Measurements from ENCODE around the gene KCNJ11. TPM values are rescaled to one million over a fixed set of nuclear protein-coding genes. Genes with fewer than 3 reads are reported as not detected.

The KCNJ11 gene
- total RNA-seq, 2 experiments from 2014 or later = 0.23 to 0.43 TPM

- Mint-ChIP-seq H3K4me1 (no peaks in the 10 kb centered on the region), H3K27ac (no peak overlapping the region), H3K27me3 (no peaks in the 10 kb centered on the region), H3K36me3 (ENCODE audit: low read depth) (no peaks in the 10 kb centered on the region), H3K9me3 (ENCODE audit: low read depth) (no peaks in the 10 kb centered on the region), H3K4me3 (no peak overlapping the region)
- no peak for ATAC-seq
- intact Hi-C loops (cut with DNase I, micrococcal nuclease) = no loop called here
- no peak for DNase-seq
- ChIA-PET POLR2A (no interaction called here), CTCF (interaction anchor here (0.8 to 1.7 kb wide), 2 partner anchors 8 to 24 kb away, joined by 3 to 5 read pairs; partner anchors contain the start of gene KCNJ11)
These were observed 8.3 kb upstream of the KCNJ11 start for GRCh38 chr11:17396598-17397310.

- ChIA-PET CTCF (interaction anchor here (0.8 kb wide), 1 partner anchor 24 kb away, joined by 3 read pairs; no protein-coding TSS in a partner anchor), POLR2A (no interaction called here)
- no peaks in the 10 kb centered on the region for H3K27me3 Mint-ChIP-seq
- no peaks in the 10 kb centered on the region for H3K4me1 Mint-ChIP-seq
- H3K4me3 Mint-ChIP-seq = no peak overlapping the region
- H3K9me3 Mint-ChIP-seq (ENCODE audit: low read depth) = no peaks in the 10 kb centered on the region
- DNase-seq (no peak), ATAC-seq (no peak)
- no peaks in the 10 kb centered on the region for H3K36me3 Mint-ChIP-seq (ENCODE audit: low read depth)
- intact Hi-C loops (cut with DNase I, micrococcal nuclease) = no loop called here
- H3K27ac Mint-ChIP-seq = no peak overlapping the region
These were observed 7.5 kb upstream of the KCNJ11 start for GRCh38 chr11:17395978-17396377.

- ATAC-seq (no peak), DNase-seq (no peak)
- H3K27ac Mint-ChIP-seq = no peak overlapping the region
- H3K4me1 Mint-ChIP-seq = no peaks in the 10 kb centered on the region
- CTCF ChIA-PET = no interaction called here
- H3K9me3 Mint-ChIP-seq (ENCODE audit: low read depth) = no peaks in the 10 kb centered on the region
- H3K27me3 Mint-ChIP-seq = no peaks in the 10 kb centered on the region
- H3K4me3 Mint-ChIP-seq = no peak overlapping the region
- no peaks in the 10 kb centered on the region for H3K36me3 Mint-ChIP-seq (ENCODE audit: low read depth)
- intact Hi-C loops (cut with DNase I, micrococcal nuclease) = no loop called here
- POLR2A ChIA-PET = no interaction called here
These were observed 7.1 kb upstream of the KCNJ11 start for GRCh38 chr11:17395554-17395961.

GRCh38 chr11:17394743-17395390 lies 6.4 kb upstream of the KCNJ11 start:
- no peak for ATAC-seq
- Mint-ChIP-seq H3K9me3 (ENCODE audit: low read depth) (no peaks in the 10 kb centered on the region), H3K4me3 (no peak overlapping the region), H3K36me3 (ENCODE audit: low read depth) (no peaks in the 10 kb centered on the region), H3K4me1 (peaks cover 3% of the 10 kb centered on the region), H3K27me3 (no peaks in the 10 kb centered on the region), H3K27ac (no peak overlapping the region)
- intact Hi-C loops (cut with DNase I, micrococcal nuclease) = no loop called here
- ChIA-PET CTCF (no interaction called here), POLR2A (no interaction called here)
- no peak for DNase-seq

GRCh38 chr11:17393472-17393871 lies 5.0 kb upstream of the KCNJ11 start:
- no peak overlapping the region for H3K27ac Mint-ChIP-seq
- DNase-seq (no peak), ATAC-seq (no peak)
- no peak overlapping the region for H3K4me3 Mint-ChIP-seq
- H3K4me1 Mint-ChIP-seq = peaks cover 3% of the 10 kb centered on the region
- no peaks in the 10 kb centered on the region for H3K36me3 Mint-ChIP-seq (ENCODE audit: low read depth)
- H3K27me3 Mint-ChIP-seq = peaks cover 2% of the 10 kb centered on the region
- intact Hi-C loops (cut with DNase I, micrococcal nuclease) = no loop called here
- no peaks in the 10 kb centered on the region for H3K9me3 Mint-ChIP-seq (ENCODE audit: low read depth)
- ChIA-PET POLR2A (no interaction called here), CTCF (interaction anchor here (0.6 to 0.9 kb wide), 5 partner anchors 11 to 165 kb away, joined by 3 to 5 read pairs (median 3); no protein-coding TSS in a partner anchor)

GRCh38 chr11:17392872-17393271 lies 4.4 kb upstream of the KCNJ11 start:
- Mint-ChIP-seq H3K4me3 (no peak overlapping the region), H3K9me3 (ENCODE audit: low read depth) (no peaks in the 10 kb centered on the region), H3K36me3 (ENCODE audit: low read depth) (no peaks in the 10 kb centered on the region), H3K27me3 (peaks cover 2% of the 10 kb centered on the region), H3K27ac (no peak overlapping the region), H3K4me1 (peaks cover 3% of the 10 kb centered on the region)
- DNase-seq (no peak), ATAC-seq (no peak)
- ChIA-PET CTCF (interaction anchor here (0.9 kb wide), 1 partner anchor 10 kb away, joined by 4 read pairs; no protein-coding TSS in a partner anchor), POLR2A (no interaction called here)
- intact Hi-C loops (cut with DNase I, micrococcal nuclease) = no loop called here

GRCh38 chr11:17391493-17392355 lies 3.3 kb upstream of the KCNJ11 start:
- Mint-ChIP-seq H3K9me3 (ENCODE audit: low read depth) (no peaks in the 10 kb centered on the region), H3K36me3 (ENCODE audit: low read depth) (no peaks in the 10 kb centered on the region), H3K27me3 (peaks cover 5% of the 10 kb centered on the region), H3K4me1 (peaks cover 3% of the 10 kb centered on the region), H3K27ac (no peak overlapping the region), H3K4me3 (no peak overlapping the region)
- DNase-seq (no peak), ATAC-seq (no peak)
- intact Hi-C loops (cut with DNase I, micrococcal nuclease) = no loop called here
- ChIA-PET POLR2A (no interaction called here), CTCF (interaction anchor here (0.5 to 1.3 kb wide), 3 partner anchors 8 to 64 kb away, joined by 3 to 4 read pairs (median 3); no protein-coding TSS in a partner anchor)

GRCh38 chr11:17389957-17390649 lies 1.6 kb upstream of the KCNJ11 start:
- Mint-ChIP-seq H3K27ac (no peak overlapping the region), H3K36me3 (ENCODE audit: low read depth) (no peaks in the 10 kb centered on the region), H3K9me3 (ENCODE audit: low read depth) (no peaks in the 10 kb centered on the region), H3K27me3 (peaks cover 5% of the 10 kb centered on the region), H3K4me3 (peak overlapping the region; percentile 66), H3K4me1 (peaks cover 3% of the 10 kb centered on the region)
- ATAC-seq (no peak), DNase-seq (no peak)
- CTCF ChIA-PET = interaction anchor here (0.6 to 1.8 kb wide), 5 partner anchors 43 to 218 kb away, joined by 3 to 7 read pairs (median 5); no protein-coding TSS in a partner anchor
- POLR2A ChIA-PET = interaction anchor here (0.6 kb wide), 1 partner anchor 116 kb away, joined by 3 read pairs; no protein-coding TSS in a partner anchor
- intact Hi-C loops (cut with DNase I, micrococcal nuclease) = loop anchor here (1.0 to 10.0 kb wide), 9 partner anchors 36 to 585 kb away; partner anchors contain the start of genes NCR3LG1 (in 1 of the 2), NUCB2 (in 1 of the 2) and RPS13 (in 1 of the 2)

GRCh38 chr11:17389211-17389956 lies 925 bp upstream of the KCNJ11 start:
- peaks cover 3% of the 10 kb centered on the region for H3K4me1 Mint-ChIP-seq
- no peaks in the 10 kb centered on the region for H3K36me3 Mint-ChIP-seq (ENCODE audit: low read depth)
- ChIA-PET CTCF (interaction anchor here (0.6 to 1.8 kb wide), 11 partner anchors 8 to 578 kb away, joined by 3 to 9 read pairs (median 5); no protein-coding TSS in a partner anchor), POLR2A (interaction anchor here (0.6 kb wide), 1 partner anchor 116 kb away, joined by 3 read pairs; no protein-coding TSS in a partner anchor)
- ATAC-seq = peak; percentile 82
- H3K27ac Mint-ChIP-seq = no peak overlapping the region
- peak overlapping the region; percentile 66 for H3K4me3 Mint-ChIP-seq
- no peaks in the 10 kb centered on the region for H3K9me3 Mint-ChIP-seq (ENCODE audit: low read depth)
- DNase-seq = peak; percentile 86
- intact Hi-C loops (cut with DNase I, micrococcal nuclease) = loop anchor here (1.0 to 10.0 kb wide), 9 partner anchors 35 to 585 kb away; partner anchors contain the start of genes NCR3LG1 (in 1 of the 2), NUCB2 (in 1 of the 2) and RPS13 (in 1 of the 2)
- H3K27me3 Mint-ChIP-seq = peaks cover 8% of the 10 kb centered on the region

- ChIA-PET POLR2A (no interaction called here), CTCF (interaction anchor here (0.7 to 1.7 kb wide), 3 partner anchors 10 to 117 kb away, joined by 3 to 9 read pairs (median 5); no protein-coding TSS in a partner anchor)
- H3K27me3 Mint-ChIP-seq = peaks cover 8% of the 10 kb centered on the region
- H3K36me3 Mint-ChIP-seq (ENCODE audit: low read depth) = no peaks in the 10 kb centered on the region
- intact Hi-C loops (cut with DNase I, micrococcal nuclease) = loop anchor here in 1 of 2 experiments (10.0 kb wide), 1 partner anchor 587 kb away; no protein-coding TSS in a partner anchor
- DNase-seq = no peak
- no peaks in the 10 kb centered on the region for H3K9me3 Mint-ChIP-seq (ENCODE audit: low read depth)
- peak overlapping the region; percentile 28 for H3K4me3 Mint-ChIP-seq
- ATAC-seq = no peak
- H3K27ac Mint-ChIP-seq = no peak overlapping the region
- H3K4me1 Mint-ChIP-seq = peaks cover 3% of the 10 kb centered on the region
These were observed 648 bp downstream of the KCNJ11 start for GRCh38 chr11:17387811-17388210.

Data from activated CD4-positive, alpha-beta T cell treated with anti-CD3 and anti-CD28 coated beads for 36 hours (primary cell).